Measurements from ENCODE around the gene PINK1.

PINK1 gene

DNA sequence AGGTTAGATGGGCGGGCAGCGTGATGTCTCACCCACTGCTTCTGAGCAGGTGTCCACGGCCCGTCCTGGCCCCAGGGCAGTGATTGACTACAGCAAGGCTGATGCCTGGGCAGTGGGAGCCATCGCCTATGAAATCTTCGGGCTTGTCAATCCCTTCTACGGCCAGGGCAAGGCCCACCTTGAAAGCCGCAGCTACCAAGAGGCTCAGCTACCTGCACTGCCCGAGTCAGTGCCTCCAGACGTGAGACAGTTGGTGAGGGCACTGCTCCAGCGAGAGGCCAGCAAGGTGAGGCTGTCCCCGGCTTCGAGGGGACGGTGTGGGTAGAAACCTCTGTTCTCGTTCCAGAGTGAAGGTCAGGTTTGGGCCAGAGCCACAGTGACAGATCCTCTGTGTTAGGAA is 15.7 kb downstream of the PINK1 start:
- Mint-ChIP-seq H3K4me1 (no peaks in the 10 kb centered on the region), H3K27ac (no peak overlapping the region), H3K36me3 (ENCODE audit: low read depth) (peaks cover 62% of the 10 kb centered on the region), H3K4me3 (no peak overlapping the region), H3K27me3 (ENCODE audit: low read depth) (no peaks in the 10 kb centered on the region), H3K9me3 (no peaks in the 10 kb centered on the region)
- TF ChIP-seq, protein P1, sequence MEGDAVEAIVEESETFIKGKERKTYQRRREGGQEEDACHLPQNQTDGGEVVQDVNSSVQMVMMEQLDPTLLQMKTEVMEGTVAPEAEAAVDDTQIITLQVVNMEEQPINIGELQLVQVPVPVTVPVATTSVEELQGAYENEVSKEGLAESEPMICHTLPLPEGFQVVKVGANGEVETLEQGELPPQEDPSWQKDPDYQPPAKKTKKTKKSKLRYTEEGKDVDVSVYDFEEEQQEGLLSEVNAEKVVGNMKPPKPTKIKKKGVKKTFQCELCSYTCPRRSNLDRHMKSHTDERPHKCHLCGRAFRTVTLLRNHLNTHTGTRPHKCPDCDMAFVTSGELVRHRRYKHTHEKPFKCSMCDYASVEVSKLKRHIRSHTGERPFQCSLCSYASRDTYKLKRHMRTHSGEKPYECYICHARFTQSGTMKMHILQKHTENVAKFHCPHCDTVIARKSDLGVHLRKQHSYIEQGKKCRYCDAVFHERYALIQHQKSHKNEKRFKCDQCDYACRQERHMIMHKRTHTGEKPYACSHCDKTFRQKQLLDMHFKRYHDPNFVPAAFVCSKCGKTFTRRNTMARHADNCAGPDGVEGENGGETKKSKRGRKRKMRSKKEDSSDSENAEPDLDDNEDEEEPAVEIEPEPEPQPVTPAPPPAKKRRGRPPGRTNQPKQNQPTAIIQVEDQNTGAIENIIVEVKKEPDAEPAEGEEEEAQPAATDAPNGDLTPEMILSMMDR (IDR thresholded peaks at IDR 0.05; ENCODE audit: unreplicated experiment in 3 of 3) = no peak

DNA sequence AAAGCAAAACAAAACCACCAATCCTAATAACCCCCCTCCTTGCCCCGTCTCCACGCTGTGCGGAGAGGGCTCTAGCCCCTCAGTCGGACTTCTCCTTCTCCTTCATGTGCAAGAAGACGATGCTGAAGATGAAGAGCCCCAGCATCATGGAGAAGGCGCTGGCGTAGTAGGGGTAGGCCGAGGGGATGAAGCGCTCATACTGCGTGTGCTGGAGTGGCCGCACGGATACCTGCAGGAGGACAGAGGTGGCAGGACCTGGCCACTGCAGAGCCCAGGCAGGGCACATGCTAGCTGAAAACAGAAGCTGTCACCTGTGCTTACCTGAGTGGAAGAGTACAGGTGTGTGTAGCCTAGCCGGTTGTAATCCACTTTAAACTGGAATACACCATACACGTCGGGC is 19.0 kb downstream of the PINK1 start:
- no peak overlapping the region for H3K27ac Mint-ChIP-seq
- peaks cover 77% of the 10 kb centered on the region for H3K36me3 Mint-ChIP-seq (ENCODE audit: low read depth)
- no peak overlapping the region for H3K4me3 Mint-ChIP-seq
- peaks cover 3% of the 10 kb centered on the region for H3K27me3 Mint-ChIP-seq (ENCODE audit: low read depth)
- TF ChIP-seq, protein P1 (IDR thresholded peaks at IDR 0.05; ENCODE audit: unreplicated experiment in 3 of 3) = no peak
- no peaks in the 10 kb centered on the region for H3K9me3 Mint-ChIP-seq
- H3K4me1 Mint-ChIP-seq = peaks cover 5% of the 10 kb centered on the region

DNA sequence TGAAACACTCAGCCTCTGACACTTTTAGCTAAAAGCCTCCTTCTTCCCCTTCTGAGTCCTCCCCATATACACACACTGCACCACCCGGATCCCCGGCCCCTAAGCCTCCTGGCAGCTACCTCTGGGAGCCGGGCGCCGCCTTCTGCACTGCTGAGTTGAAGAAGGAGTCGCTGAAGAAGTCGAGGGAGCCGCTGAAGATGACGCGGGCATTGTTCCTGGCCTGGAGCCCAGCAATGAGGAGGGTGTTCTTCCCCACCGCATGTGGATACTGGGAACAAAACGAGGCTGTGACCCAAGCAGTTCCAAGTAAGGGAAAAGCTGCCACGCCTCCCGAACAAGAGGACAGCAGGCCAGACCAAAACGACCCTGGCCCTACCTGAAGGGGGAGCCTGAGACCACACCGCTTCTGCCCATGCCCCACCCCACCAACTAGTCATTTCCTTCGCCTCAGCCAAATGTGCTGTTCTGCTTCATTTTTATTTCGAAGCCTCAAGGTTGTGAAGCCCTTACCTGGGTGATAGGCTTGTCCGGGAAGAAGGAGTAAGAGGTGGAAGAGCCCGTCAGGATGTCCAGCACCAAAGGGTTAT is 20.9 kb downstream of the PINK1 start:
- TF ChIP-seq, protein P1 (IDR thresholded peaks at IDR 0.05; ENCODE audit: unreplicated experiment in 3 of 3) = no peak
- H3K27me3 Mint-ChIP-seq (ENCODE audit: low read depth) = peaks cover 3% of the 10 kb centered on the region
- H3K9me3 Mint-ChIP-seq = no peaks in the 10 kb centered on the region
- no peak overlapping the region for H3K4me3 Mint-ChIP-seq
- peaks cover 5% of the 10 kb centered on the region for H3K4me1 Mint-ChIP-seq
- no peak overlapping the region for H3K27ac Mint-ChIP-seq
- H3K36me3 Mint-ChIP-seq (ENCODE audit: low read depth) = peaks cover 68% of the 10 kb centered on the region

DNA sequence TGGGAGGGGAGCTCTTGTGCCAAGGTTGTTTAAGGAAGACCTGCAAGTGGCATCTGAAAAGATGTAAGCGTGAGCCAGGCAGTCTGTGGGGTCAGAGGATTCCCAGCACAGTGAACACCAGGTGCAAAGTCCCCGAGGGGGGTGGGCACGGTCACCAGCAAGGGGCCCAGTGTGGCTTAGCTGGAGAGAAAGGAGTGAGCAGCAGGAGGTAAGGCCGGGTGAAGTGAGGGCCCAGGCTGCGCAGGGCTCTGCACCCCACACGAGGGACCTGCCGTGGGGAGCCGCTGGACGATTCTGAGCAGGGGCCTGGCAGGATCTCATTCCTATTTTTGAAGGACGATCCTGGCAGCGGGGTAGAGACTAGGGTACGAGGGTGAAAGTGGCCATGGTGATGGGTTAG is 23.8 kb downstream of the PINK1 start:
- peaks cover 27% of the 10 kb centered on the region for H3K4me1 Mint-ChIP-seq
- peak overlapping the region; percentile 59 to 66 (median 59) for H3K4me3 Mint-ChIP-seq
- TF ChIP-seq, protein P1 (IDR thresholded peaks at IDR 0.05; ENCODE audit: unreplicated experiment in 3 of 3) = no peak
- H3K36me3 Mint-ChIP-seq (ENCODE audit: low read depth) = peaks cover 49% of the 10 kb centered on the region
- H3K9me3 Mint-ChIP-seq = no peaks in the 10 kb centered on the region
- H3K27me3 Mint-ChIP-seq (ENCODE audit: low read depth) = peaks cover 3% of the 10 kb centered on the region
- H3K27ac Mint-ChIP-seq = no peak overlapping the region

DNA sequence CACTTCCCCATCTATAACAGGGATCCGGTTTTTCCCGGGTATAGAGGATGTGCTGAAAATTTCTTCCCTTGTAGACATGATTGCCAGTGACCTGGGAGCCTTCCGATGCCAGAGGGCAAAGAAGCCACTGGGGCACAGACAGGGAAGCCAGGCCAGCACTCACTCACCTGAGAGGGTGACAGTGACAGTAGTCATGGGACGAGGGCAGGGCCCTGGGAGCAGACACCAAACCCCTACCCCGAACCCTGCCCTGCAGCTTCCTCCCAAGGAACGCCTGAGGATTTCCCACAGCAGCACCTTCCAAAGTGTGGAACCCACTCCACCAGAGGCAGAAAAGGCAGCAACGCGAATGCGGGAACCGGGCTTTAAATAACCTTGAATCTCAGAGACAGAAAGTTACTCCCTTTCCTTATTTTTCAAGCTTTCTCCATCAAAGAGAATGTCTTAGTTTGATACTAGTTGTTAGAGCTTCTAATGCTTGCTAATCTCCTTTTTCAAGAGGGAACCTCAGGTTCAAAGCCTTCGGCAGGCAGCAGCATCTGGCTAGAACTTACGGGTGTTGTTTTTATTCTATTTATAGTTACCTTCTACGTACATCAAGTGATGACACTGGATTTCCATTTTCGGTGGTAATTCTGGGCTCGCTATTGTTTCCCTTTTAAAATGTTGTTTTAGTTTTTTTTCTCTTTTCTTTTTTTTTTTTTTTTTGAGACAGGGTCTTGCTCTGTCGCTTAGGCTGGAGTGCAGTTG is 25.1 kb downstream of the PINK1 start:
- H3K36me3 Mint-ChIP-seq (ENCODE audit: low read depth) = peaks cover 37% of the 10 kb centered on the region
- peaks cover 35% of the 10 kb centered on the region for H3K4me1 Mint-ChIP-seq
- no peak overlapping the region for H3K27ac Mint-ChIP-seq
- H3K4me3 Mint-ChIP-seq = peak overlapping the region; percentile 19 to 100 (median 21)
- TF ChIP-seq, protein P1 (IDR thresholded peaks at IDR 0.05; ENCODE audit: unreplicated experiment in 3 of 3) = no peak
- H3K9me3 Mint-ChIP-seq = no peaks in the 10 kb centered on the region
- H3K27me3 Mint-ChIP-seq (ENCODE audit: low read depth) = peaks cover 3% of the 10 kb centered on the region

DNA sequence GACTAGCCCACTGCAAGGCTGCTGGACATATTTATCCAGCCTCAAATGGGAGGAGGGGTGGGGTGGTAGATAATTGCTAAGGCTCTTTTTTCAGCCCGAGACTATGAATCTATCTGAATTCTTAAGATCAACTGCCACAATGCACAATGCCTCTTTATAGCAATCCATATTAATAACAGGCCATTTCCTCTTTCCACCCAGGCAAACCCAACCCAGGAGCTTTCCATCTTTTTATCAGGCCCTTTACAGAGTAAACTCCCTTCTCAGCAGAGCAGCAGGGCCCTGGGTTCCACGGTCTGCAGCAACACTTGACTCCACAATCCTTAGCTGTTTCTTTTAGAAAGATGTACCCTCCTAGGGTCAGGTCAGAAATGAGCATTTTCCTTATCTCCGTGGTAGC is 27.1 kb downstream of the PINK1 start:
- Mint-ChIP-seq H3K36me3 (ENCODE audit: low read depth) (peaks cover 22% of the 10 kb centered on the region), H3K9me3 (no peaks in the 10 kb centered on the region), H3K4me1 (peaks cover 35% of the 10 kb centered on the region), H3K4me3 (peak overlapping the region; percentile 99 to 100 (median 100)), H3K27ac (peak overlapping the region; percentile 33 to 96 (median 89)), H3K27me3 (ENCODE audit: low read depth) (no peaks in the 10 kb centered on the region)
- TF ChIP-seq, protein P1 (IDR thresholded peaks at IDR 0.05; ENCODE audit: unreplicated experiment in 3 of 3) = no peak
